Neutrophil (primary cell): ENCODE results near the gene GIMAP6.
A peak's percentile ranks its signal among the peaks of the same experiment; 100 is the strongest.

Experiments
- H3K27ac ChIP-seq: fragments of 200-600 bp; sonication (generic); 2 replicates; pipeline ENCODE4 v1.5.1; 2016; ENCODE audit warnings: mild to moderate bottlenecking, moderate library complexity
- H3K27me3 ChIP-seq: fragments of 200-600 bp; sonication (generic); 2 replicates; pipeline ENCODE4 v1.6.0; 2016; ENCODE audit warnings: mild to moderate bottlenecking
- H3K36me3 ChIP-seq: fragments of 200-600 bp; sonication (generic); 2 replicates; pipeline ENCODE4 v1.5.1; 2017
- H3K4me1 ChIP-seq, 2 experiments: fragments of 200-600 bp in 1 of 2; sonication (generic) in 1 of 2; 1 replicate in 1 of 2; 2 replicates in 1 of 2; pipeline versions ENCODE4 v1.5.1 to v1.6.1; 2013 to 2016; ENCODE audit warnings: low read depth in 1 of 2, low read length in 1 of 2, mild to moderate bottlenecking in 1 of 2, moderate library complexity in 1 of 2; ENCODE audit not compliant: control insufficient read depth in 1 of 2, insufficient read depth in 1 of 2
- H3K4me3 ChIP-seq, 2 experiments: fragments of 200-600 bp in 1 of 2; sonication (generic) in 1 of 2; 1 replicate in 1 of 2; 2 replicates in 1 of 2; pipeline ENCODE4 v1.5.1; 2013 to 2016; ENCODE audit warnings: low read depth in 1 of 2, low read length in 1 of 2, mild to moderate bottlenecking in 1 of 2, moderate library complexity in 1 of 2
- H3K9me3 ChIP-seq: fragments of 200-600 bp; sonication (generic); 2 replicates; pipeline ENCODE4 v1.5.1; 2016
- TF ChIP-seq, protein P1 (sequence below): fragments of 200-600 bp; sonication (generic); IDR thresholded peaks from 2 replicates; pipeline ENCODE4 v1.5.1; 2016; ENCODE audit warnings: antibody characterized with exemption

Gene GIMAP6

DNA sequence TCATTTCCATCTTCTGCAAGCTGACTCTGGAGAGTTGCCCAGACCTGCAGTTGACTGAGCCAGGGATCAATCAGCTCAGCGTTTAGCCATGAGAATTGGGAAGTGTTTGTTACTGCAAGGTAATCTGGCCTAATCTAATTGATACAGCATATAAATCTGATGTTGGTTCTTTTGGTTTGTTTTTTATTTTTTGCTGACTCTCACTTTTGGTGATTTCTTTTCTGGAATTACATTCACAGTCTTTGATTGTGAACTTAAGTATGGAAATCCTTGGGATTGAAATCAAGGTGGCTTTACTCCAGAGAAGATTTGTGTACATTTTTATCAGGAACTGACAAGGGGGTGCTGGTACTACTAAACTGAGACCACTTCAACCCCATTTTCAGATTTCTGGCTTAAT lies 1.7 kb upstream of the GIMAP6 start:
- Histone ChIP-seq H3K9me3 (no peaks in the 10 kb centered on the region), H3K36me3 (no peaks in the 10 kb centered on the region), H3K4me1 (peaks cover 15 to 16% of the 10 kb centered on the region in 2 experiments), H3K27ac (no peak overlapping the region), H3K27me3 (no peaks in the 10 kb centered on the region), H3K4me3 (no peak overlapping the region)
- TF ChIP-seq, protein P1, sequence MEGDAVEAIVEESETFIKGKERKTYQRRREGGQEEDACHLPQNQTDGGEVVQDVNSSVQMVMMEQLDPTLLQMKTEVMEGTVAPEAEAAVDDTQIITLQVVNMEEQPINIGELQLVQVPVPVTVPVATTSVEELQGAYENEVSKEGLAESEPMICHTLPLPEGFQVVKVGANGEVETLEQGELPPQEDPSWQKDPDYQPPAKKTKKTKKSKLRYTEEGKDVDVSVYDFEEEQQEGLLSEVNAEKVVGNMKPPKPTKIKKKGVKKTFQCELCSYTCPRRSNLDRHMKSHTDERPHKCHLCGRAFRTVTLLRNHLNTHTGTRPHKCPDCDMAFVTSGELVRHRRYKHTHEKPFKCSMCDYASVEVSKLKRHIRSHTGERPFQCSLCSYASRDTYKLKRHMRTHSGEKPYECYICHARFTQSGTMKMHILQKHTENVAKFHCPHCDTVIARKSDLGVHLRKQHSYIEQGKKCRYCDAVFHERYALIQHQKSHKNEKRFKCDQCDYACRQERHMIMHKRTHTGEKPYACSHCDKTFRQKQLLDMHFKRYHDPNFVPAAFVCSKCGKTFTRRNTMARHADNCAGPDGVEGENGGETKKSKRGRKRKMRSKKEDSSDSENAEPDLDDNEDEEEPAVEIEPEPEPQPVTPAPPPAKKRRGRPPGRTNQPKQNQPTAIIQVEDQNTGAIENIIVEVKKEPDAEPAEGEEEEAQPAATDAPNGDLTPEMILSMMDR: no peak

DNA sequence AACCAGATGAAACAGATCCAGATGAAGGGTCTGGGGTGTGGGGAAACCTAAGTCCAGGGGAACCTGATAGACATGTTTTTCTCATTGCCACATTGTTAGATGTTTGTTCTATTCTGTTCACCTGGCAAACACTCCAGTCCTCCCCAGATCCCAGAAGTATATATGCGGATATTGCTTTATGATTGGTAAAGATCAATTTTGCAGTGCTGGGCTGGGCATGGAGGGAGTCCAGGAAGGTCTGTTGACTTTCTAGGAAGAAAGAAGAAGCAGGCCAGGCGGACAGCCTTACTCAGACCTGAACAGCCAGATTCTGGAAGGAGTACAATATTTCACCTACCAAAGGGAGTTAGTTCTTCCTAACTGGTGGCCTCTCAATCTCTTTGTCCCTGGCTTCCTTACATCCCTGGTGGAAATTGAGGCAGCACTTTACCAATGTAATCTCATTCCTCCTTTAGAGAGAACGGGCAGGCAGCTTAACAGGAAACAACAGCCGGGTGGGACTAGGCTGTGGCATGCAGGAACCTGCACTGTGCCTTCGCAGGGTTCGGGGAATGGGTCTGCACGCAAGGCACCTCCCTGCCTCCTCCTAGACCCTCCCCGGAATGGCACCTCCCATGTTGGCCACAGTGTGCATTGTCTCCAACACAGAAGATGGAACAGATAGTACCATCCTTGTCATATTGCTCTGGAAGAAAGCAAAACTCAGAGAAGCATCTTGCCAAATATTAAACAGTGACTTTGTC lies 930 bp downstream of the GIMAP6 start:
- peaks cover 15 to 16% of the 10 kb centered on the region in 2 experiments for H3K4me1 ChIP-seq
- TF ChIP-seq, protein P1: no peak
- no peaks in the 10 kb centered on the region for H3K9me3 ChIP-seq

DNA sequence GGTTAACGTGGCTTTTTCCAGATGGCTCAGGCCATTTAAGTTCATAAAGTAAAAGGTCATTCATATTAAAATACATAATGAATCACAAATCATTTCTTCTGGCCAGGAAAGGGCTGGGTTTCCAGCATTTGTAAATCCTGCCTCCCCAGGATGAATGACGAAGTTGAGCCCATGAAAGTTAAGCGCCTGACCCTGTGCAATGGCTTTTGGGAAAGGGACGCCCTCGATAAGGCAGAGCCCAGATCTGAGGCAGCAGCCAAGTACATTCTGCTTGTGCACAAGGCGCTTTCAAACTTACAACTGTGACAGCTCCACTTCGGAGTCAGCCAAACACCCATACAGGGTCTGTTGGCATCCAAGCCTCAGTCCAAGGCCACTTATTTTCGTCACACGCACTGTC lies 2.8 kb downstream of the GIMAP6 start:
- no peak overlapping the region for H3K4me3 ChIP-seq
- TF ChIP-seq, protein P1: no peak
- H3K27ac ChIP-seq: no peak overlapping the region
- no peaks in the 10 kb centered on the region for H3K36me3 ChIP-seq
- H3K4me1 ChIP-seq: peaks cover 15 to 16% of the 10 kb centered on the region in 2 experiments
- no peaks in the 10 kb centered on the region for H3K9me3 ChIP-seq
- no peaks in the 10 kb centered on the region for H3K27me3 ChIP-seq

More for the DNA sequence above, 930 bp downstream of the GIMAP6 start:
- no peak overlapping the region for H3K27ac ChIP-seq
- H3K27me3 ChIP-seq: no peaks in the 10 kb centered on the region
- peak overlapping the region; percentile 16 to 37 for H3K4me3 ChIP-seq
- H3K36me3 ChIP-seq: no peaks in the 10 kb centered on the region

DNA sequence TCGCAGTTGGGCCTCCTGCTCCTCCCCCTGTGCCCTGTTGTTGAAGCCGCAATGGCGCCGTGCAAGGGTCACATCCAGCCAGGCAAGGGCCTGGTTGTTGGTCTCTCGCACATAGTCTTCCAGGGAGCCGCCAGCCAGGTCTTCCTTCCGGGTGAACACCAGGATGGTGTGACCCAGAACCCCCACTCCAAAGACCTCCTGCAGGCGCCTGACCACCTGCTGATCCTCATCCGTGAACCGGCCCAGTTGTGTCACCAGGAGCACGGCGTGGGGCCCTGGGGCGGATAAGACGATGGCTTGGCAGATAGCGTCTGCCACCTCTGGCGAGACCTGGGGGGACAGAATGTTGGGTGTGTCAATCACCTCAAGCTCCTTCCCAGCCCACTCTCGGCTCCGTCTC lies 4.2 kb downstream of the GIMAP6 start:
- no peaks in the 10 kb centered on the region for H3K27me3 ChIP-seq
- TF ChIP-seq, protein P1: no peak
- no peak overlapping the region for H3K27ac ChIP-seq
- H3K36me3 ChIP-seq: no peaks in the 10 kb centered on the region
- no peaks in the 10 kb centered on the region for H3K9me3 ChIP-seq
- peaks cover 15 to 16% of the 10 kb centered on the region in 2 experiments for H3K4me1 ChIP-seq
- H3K4me3 ChIP-seq: no peak overlapping the region

DNA sequence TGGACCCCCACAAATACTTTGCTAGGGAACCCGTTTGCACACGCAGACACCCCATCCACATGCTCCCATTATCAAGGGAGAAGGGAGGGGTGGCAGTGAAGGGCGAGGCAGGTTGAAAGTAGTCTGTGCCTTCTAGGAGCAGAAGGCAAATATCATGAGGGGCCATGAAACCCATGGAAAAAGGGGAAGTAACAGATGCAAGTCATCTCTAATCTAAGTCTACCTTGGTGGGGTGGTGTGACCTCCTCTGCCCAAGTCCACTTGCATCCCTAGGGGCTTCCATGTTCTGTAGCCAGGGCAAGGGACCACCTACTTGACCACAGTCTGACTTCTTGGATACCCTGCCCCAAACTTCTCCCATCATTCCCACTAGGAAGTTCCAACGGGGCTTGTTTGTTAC lies 5.5 kb downstream of the GIMAP6 start:
- Histone ChIP-seq H3K27me3 (no peaks in the 10 kb centered on the region), H3K4me3 (no peak overlapping the region), H3K9me3 (no peaks in the 10 kb centered on the region), H3K36me3 (no peaks in the 10 kb centered on the region), H3K4me1 (peaks cover 6 to 7% of the 10 kb centered on the region in 2 experiments), H3K27ac (no peak overlapping the region)
- TF ChIP-seq, protein P1: no peak
